NB4 (cell line): ENCODE measurements around the gene TIMM8B.
"Not testable (repeated sequence)": the region's sequence is repeated elsewhere in the genome, so short reads cannot be mapped to it uniquely, and the experiment has no call there.

ENCODE experiments used
- DNase-seq: peaks from one replicate; pipeline ENCODE4 v3.0.0; 2010; ENCODE audit warnings: low read depth
- H3K4me3 ChIP-seq: one replicate; pipeline ENCODE4 v1.5.1; 2011; ENCODE audit warnings: mild to moderate bottlenecking, low read depth, low read length, moderate library complexity
- MAX ChIP-seq: IDR thresholded peaks from 2 replicates; pipeline ENCODE4 v1.6.1; 2011; ENCODE audit warnings: low read depth, low read length
- MYC ChIP-seq: IDR thresholded peaks from 2 replicates; pipeline ENCODE4 v1.6.1; 2011; ENCODE audit warnings: low read depth, low read length
- POLR2A ChIP-seq: IDR thresholded peaks from 2 replicates; pipeline ENCODE4 v1.6.1; 2011; ENCODE audit warnings: mild to moderate bottlenecking; ENCODE audit not compliant: insufficient read length; ENCODE audit errors: extremely low read depth
- TF ChIP-seq, protein P1 (sequence below): IDR thresholded peaks from one replicate; pipeline ENCODE4 v1.5.1; 2012; ENCODE audit warnings: low read depth, low read length

The TIMM8B gene

DNA sequence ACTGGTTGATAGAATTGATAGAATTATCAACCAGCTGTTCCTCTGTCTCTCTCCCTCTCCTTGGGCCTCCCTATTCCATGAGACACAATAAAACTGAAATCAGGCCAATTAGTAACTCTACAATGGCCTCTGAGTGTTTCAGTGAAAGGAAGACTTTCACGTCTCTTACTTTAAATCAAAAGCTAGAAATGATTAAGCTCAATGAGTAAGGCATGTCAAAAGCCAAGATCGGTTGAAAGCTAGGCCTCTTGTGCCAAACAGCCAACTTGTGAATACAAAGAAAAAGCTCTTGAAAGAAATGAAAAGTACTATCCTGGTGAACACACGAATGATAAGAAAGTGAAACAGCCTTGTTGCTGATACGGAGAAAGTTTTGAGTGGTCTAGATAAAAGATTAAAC, 29.4 kb downstream of the TIMM8B start:
- no peak overlapping the region for H3K4me3 ChIP-seq
- DNase-seq = no peak
- no peak for TF ChIP-seq MYC

DNA sequence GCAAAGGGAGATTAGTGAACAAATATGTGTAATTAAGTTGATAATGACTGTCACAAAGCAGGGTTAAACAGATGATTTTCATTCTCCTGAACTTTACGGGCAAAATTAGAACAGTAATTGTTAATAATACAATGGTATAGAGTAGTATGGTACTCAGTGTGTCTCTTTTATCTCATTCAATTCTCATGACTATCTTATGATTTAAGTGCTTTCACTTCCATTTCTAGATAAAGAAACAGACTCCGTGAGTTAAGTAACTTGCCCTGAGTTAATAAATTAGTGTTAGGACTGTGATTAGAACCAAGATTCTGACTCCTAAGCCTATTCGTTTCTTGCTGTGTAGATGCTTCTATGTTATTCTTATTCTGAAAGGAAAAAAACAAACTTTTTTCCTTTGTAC, 34.8 kb downstream of the TIMM8B start:
- no peak for TF ChIP-seq MAX
- TF ChIP-seq MYC = no peak
- no peak for TF ChIP-seq POLR2A
- TF ChIP-seq, protein P1, sequence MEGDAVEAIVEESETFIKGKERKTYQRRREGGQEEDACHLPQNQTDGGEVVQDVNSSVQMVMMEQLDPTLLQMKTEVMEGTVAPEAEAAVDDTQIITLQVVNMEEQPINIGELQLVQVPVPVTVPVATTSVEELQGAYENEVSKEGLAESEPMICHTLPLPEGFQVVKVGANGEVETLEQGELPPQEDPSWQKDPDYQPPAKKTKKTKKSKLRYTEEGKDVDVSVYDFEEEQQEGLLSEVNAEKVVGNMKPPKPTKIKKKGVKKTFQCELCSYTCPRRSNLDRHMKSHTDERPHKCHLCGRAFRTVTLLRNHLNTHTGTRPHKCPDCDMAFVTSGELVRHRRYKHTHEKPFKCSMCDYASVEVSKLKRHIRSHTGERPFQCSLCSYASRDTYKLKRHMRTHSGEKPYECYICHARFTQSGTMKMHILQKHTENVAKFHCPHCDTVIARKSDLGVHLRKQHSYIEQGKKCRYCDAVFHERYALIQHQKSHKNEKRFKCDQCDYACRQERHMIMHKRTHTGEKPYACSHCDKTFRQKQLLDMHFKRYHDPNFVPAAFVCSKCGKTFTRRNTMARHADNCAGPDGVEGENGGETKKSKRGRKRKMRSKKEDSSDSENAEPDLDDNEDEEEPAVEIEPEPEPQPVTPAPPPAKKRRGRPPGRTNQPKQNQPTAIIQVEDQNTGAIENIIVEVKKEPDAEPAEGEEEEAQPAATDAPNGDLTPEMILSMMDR = no peak
- no peak for DNase-seq
- H3K4me3 ChIP-seq = no peak overlapping the region

- no peak for DNase-seq
- no peak overlapping the region for H3K4me3 ChIP-seq
- TF ChIP-seq POLR2A = no peak
- TF ChIP-seq MYC = no peak
- TF ChIP-seq, protein P1 = no peak
- no peak for TF ChIP-seq MAX
Measured at GRCh38 chr11:112050721-112051120, 35.8 kb downstream of the TIMM8B start.

DNA sequence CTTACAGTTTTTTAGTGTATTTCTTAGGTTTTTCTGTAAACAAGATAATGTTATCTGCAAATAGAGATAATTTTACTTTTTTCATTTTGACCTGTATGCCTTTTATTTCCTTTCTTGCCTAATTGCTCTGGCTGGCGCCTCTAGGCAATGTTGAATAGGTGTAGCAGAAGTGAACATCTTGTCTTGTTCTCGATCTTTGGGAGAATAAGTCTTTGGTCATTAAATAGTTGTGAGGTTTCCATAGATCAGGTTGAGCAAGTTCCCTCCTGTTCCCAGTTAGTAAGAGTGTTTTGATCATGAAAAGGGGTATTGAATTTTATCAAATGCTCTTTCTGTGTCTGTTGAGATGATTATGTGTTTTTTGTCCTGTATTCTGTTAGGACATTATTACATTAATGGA, 36.8 kb downstream of the TIMM8B start:
- TF ChIP-seq MYC (no peak), POLR2A (no peak), MAX (no peak)
- TF ChIP-seq, protein P1 = no peak
- no peak overlapping the region for H3K4me3 ChIP-seq
- no peak for DNase-seq

- DNase-seq, H3K4me3 ChIP-seq: not testable (repeated sequence)
Measured at GRCh38 chr11:112048256-112048655, 38.3 kb downstream of the TIMM8B start.

- not testable (repeated sequence) for H3K4me3 ChIP-seq, DNase-seq
Measured at GRCh38 chr11:112046647-112047046, 39.9 kb downstream of the TIMM8B start.

DNA sequence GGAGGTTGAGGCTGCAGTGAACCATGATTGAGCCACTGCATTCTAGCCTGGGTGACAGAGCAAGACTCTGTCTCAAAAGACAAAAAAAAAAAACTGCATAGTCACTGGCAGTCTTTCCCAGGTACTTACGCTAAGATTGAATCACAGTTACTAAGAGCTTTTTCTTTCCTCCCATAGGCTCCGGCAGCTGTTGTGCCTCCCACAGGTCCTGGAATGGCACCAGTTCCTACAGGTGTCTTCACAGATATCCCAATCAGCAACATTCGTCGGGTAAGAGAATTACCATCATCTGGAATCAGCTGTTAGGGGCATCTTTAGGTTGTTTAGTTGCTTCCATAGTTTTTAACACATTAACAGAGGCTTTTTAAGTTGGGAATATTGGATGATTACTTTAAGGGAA, 41.6 kb downstream of the TIMM8B start:
- no peak for TF ChIP-seq POLR2A
- no peak for DNase-seq
- no peak overlapping the region for H3K4me3 ChIP-seq

GRCh38 chr11:112042961-112043304, 43.6 kb downstream of the TIMM8B start:
- H3K4me3 ChIP-seq = no peak overlapping the region
- no peak for DNase-seq
- TF ChIP-seq, protein P1 = no peak
- TF ChIP-seq MYC (no peak), POLR2A (no peak), MAX (no peak)
